AML-193 (cell line): ENCODE data around the gene NXPH3.
"Not testable (repeated sequence)": the region's sequence is repeated elsewhere in the genome, so short reads cannot be mapped to it uniquely, and the experiment has no call there.

Experiments
- DNase-seq, 2 experiments: peaks; one replicate each; lab custom pipeline; 2025; lab: John Stamatoyannopoulos, UW

Gene NXPH3

DNA sequence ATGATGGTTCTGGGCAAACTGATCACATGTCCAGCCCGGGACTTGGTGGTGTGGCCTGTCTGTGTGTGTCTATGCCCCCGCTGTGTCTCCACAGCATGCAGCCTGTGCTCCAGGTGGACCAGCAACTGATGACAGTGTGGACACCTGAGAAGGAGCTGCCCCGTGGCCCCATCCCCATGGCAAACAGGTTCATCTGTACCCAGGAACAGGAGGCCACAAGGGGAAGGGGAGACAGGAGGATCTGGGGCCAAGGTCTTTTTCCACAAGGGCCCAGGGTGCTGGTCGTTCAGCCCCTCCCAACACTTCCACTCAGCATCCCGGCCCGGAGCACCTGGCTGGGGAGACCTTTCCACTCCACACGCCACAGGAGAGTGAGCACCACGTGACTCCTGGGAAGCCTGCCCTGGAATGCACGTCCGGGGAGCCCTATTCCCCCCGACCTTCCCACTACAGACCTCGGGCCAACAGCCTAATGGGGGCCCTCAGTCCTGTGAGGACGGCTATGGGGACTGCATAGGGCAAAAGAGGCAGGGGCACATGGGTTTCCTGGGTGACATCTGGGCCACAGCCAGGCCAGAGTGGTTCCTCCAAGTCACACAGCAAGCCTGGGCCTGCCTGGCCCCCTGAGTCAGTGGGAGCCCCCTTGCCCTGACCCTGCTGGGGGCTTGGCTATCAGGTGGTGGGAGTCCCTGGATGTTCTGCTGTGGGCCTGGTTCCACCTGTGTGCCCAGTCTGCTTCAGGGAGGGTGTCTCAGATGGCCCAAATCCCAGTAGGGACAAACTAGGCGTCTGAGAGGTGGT is 20.8 kb upstream of the NXPH3 start:
- no peak for DNase-seq

DNA sequence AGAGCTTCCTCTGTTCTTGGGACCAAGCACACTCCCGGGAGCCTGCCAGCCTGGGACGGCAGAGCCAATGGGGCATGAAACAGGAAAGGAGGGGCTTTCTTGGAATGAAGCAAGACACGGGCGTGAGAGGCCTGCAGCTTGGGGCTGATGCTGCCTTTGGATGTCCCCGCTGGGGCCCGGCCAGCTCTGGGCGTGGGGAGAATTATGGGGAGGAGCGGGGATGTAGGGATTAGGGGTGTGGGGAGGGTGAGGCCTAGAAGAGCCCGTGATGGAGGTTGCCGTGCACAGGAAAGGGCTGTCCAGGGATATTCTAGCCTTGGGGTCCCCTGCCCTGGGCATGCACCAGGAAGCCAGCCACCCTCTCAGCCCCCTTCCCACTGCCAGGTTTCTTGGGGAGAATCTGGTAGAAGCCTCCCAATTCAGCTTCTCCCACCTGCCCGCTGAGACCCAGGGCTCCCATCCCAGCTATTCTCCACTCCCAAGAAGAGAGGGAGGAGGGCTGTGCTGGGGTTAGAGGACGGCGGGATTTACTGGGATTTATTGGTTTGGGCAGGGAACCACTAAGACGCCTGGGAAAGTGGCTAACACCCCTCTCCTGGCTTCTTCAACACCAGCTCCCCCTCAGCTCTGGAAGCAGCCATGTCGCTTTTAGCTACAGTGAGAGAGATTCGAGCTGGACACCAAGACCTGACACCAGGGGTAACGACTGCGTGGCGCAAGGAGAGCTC is 20.0 kb upstream of the NXPH3 start:
- no peak for DNase-seq

GRCh38 chr17:49556223-49556943 is 19.3 kb upstream of the NXPH3 start:
- peak; percentile 67 to 75 for DNase-seq

GRCh38 chr17:49557312-49558024 is 18.2 kb upstream of the NXPH3 start:
- DNase-seq, result peak; percentile 47 to 80

DNA sequence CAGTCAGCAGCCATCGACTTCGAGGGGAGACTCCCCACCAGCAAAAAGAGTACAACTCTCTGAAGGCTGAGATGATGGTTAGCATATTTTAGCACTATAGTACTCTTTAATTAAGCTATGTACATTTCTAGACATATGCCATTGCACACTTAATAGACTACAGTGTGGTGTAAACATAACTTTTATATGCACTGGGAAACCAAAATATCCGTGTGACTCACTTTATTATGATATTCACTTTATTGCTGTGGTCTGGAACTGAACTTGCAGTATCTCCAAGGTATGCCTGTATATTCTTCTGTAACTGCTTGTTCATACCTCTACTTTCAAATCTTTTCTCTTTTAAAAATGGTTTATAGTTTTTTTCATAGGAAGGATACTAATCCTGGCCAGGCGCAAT is 11.0 kb upstream of the NXPH3 start:
- DNase-seq, result no peak

DNA sequence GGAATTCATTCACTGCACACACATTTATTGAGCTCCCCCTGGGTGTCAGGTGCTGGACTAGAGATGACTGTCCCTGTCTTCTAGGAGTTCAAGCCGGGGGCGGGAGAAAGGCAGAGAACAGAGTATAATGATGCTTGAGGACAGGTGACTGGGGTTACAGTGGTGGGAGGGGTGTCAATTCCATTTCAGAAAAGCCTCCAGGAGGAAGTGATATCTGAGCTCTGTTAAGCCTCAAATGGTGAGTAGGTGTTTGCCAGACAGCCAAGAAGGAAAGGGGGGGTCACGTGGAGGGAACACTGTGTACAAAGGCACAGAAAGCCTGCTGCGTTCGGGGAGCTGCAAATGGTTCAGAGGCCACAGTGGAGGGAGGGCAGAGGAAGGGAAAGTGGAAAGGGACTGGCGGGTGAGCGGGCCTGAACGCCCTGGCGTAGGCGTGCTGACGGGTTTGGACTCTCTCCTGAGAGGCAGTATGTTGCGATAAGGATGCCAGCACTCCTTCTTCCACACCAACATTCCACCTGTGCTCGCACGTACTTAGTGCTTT is 9.7 kb upstream of the NXPH3 start:
- no peak for DNase-seq

- no peak for DNase-seq
These were observed 9.0 kb upstream of the NXPH3 start for GRCh38 chr17:49566668-49567071.

- no peak for DNase-seq
These were observed 8.6 kb upstream of the NXPH3 start for GRCh38 chr17:49567104-49567521.

DNA sequence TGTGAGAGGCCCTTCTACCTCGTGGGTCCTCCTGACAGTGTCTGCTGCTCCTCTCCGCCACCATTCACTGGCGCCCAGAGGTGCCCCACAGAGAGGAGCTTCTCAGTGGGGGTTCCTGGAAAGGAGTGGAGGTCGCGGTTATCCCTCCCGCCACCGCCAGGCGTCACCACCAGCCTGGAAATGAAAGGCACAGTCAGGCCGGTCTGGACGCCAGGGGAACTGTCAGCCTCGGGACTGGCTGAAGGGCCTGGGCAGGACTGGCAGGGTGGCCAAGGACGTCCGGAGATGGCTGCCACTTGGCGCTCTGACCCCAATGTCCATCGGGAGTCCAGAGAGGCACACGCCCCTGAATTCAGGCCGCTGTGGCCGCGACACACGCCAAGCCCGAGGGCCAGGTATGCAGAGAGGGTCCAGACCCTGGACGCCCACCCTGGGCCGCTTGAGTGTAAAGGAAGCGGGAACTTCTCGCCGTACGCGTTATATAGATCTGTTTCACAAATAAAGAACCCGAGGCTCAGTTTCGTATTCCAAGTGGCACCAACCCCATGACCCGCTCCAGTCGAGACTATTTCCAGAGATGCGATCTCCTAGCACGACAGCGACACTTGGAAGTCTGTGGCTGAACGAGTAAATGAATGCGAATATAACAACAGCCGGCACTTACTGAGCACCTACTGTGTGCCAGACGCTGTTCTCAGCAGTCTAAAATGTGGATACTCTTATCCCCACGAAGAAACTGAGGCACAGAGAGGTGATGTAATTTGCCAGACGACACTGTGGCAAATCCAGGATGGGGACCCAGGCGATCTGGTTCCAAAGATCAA is 7.6 kb upstream of the NXPH3 start:
- peak; percentile 86 to 91 for DNase-seq

GRCh38 chr17:49568695-49569047 is 7.0 kb upstream of the NXPH3 start:
- not testable (repeated sequence) for DNase-seq

DNA sequence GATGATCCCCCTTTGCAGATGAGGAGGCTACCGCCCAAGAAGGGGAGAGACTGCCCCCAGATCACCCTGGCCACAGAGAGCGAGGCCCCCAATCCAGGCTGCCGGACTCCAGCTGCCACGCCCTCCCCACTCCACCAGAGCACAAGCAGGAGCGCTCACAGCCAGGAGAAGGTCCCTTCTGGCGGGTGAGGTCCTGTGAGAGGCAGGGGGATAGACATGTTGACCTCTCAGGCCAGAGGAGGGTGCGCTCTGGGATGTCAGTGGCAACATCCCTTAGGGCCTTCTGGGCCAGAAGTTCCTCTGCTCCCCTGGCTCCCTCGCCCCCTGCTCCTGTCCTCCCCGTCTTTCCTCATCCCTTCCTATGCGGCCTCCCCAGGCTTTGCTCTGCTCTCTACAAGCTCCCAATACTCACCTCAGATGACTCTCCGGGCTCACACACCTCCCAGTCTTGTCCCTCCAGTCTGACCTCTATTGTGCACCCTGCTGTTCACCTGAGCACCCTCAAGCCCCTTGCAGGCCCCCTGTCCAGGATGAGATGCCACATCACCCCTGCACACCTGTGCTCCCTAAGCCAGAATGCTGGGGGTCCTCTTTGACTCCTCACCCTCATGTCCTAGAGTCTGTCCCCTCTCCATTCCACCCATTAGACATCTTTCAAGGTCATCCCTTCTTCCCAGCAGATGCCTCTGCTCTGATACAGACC is 5.0 kb upstream of the NXPH3 start:
- DNase-seq, result no peak

DNA sequence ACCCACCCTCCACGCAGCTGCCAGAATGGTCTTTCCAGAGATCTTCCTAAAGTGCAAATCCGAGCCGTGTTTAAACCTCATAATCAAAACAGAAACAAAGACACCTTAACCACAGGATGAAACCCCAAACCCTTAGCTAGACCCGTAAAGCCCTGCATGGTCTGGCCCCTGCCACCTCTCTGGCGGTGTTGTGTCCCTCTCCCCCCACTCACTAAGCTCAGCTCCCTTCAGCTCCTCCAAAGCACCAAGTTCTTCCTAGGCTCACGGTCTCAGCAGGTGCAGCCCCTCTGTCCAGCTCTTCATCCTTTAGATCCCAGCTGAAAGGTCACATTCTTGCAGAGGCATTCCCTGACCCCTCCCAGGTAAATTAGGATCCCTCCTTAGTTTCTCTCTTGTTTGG is 4.4 kb upstream of the NXPH3 start:
- no peak for DNase-seq

DNA sequence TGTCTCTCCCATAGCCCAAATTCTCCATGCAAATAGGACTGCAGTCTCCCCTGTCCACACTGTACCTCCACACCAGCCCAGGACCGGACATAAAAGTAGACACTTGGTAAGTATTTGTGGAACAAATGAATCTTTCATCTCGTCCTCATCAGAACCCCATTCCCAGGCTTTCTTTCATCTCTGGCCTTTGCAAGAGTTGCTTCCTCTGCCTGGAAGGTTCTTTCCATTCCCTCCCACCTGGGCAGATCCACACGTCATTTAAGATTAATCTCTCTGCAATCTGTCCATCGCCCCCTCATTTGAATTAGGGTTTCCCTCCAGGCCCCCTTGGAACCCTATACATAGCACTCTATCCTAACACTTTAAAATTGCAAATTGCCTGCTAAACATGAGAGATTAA is 3.9 kb upstream of the NXPH3 start:
- DNase-seq, result no peak

- DNase-seq, result no peak
These were observed 3.4 kb upstream of the NXPH3 start for GRCh38 chr17:49572226-49572625.

GRCh38 chr17:49572806-49573420 is 2.8 kb upstream of the NXPH3 start:
- no peak for DNase-seq

- DNase-seq, result no peak
These were observed 2.0 kb upstream of the NXPH3 start for GRCh38 chr17:49573510-49574322.

GRCh38 chr17:49574323-49574781 is 1.3 kb upstream of the NXPH3 start:
- no peak for DNase-seq

GRCh38 chr17:49574945-49575678 is 559 bp upstream of the NXPH3 start:
- DNase-seq, result no peak
